A673 (cell line): ENCODE results near the gene CTCF. TPM values are rescaled to one million over a fixed set of nuclear protein-coding genes. Genes with fewer than 3 reads are reported as not detected.

Source experiments
- BruUV-seq: library from RNA; stranded (reverse); fragments of 400-500 nt; replicated peaks from 2 replicates; lab custom pipeline; 2021; lab: Mats Ljungman, UMichigan
- CTCF ChIA-PET: fragments of 300-600 bp; sonication (Branson Sonifier 250); formaldehyde crosslinking; loops from one replicate; lab custom pipeline; 2022; ENCODE audit warnings: antibody characterized with exemption; lab: Charles Lee
- POLR2A ChIA-PET: fragments of 300-600 bp; sonication (Branson Sonifier 250); formaldehyde crosslinking; loops from one replicate; lab custom pipeline; 2022; ENCODE audit warnings: antibody characterized with exemption; ENCODE audit not compliant: low non-redundant PET; lab: Charles Lee
- DNase-seq: peaks from one replicate; pipeline ENCODE4 v3.0.0-alpha.2; 2015; ENCODE audit warnings: low spot score
- H3K27ac ChIP-seq: fragments of 200-600 bp; sonication (generic); 2 replicates; pipeline ENCODE4 v1.5.1; 2016; ENCODE audit warnings: mixed run types, low read depth, mild to moderate bottlenecking, mixed read lengths, antibody characterized with exemption, low read length; ENCODE audit not compliant: poor library complexity, severe bottlenecking
- H3K27me3 ChIP-seq: fragments of 200-600 bp; sonication (generic); replicated peaks from 2 replicates; pipeline ENCODE4 v1.6.1; 2017; ENCODE audit warnings: mixed run types, low read depth, mild to moderate bottlenecking, mixed read lengths, antibody characterized with exemption, low read length; ENCODE audit not compliant: insufficient read depth, poor library complexity
- H3K36me3 ChIP-seq: fragments of 200-600 bp; sonication (generic); 2 replicates; pipeline ENCODE4 v1.6.1; 2016; ENCODE audit warnings: mixed run types, mild to moderate bottlenecking, mixed read lengths, antibody characterized with exemption, low read length; ENCODE audit not compliant: insufficient read depth, poor library complexity, severe bottlenecking
- H3K4me1 ChIP-seq: fragments of 200-600 bp; sonication (generic); 2 replicates; pipeline ENCODE4 v1.6.1; 2017; ENCODE audit warnings: mixed run types, mild to moderate bottlenecking, mixed read lengths, antibody characterized with exemption, low read length; ENCODE audit not compliant: insufficient read depth, poor library complexity, severe bottlenecking
- H3K4me3 ChIP-seq: fragments of 200-600 bp; sonication (generic); 2 replicates; pipeline ENCODE4 v1.5.1; 2016; ENCODE audit warnings: low read depth, mixed run types, mild to moderate bottlenecking, mixed read lengths, low read length; ENCODE audit not compliant: poor library complexity, severe bottlenecking
- H3K9me3 ChIP-seq: fragments of 200-600 bp; sonication (generic); 2 replicates; pipeline ENCODE4 v1.6.1; 2016; ENCODE audit warnings: mixed run types, low read depth, mild to moderate bottlenecking, mixed read lengths, antibody characterized with exemption, low read length; ENCODE audit not compliant: poor library complexity, severe bottlenecking
- CTCF ChIP-seq: fragments of 300-800, 200-600 bp; sonication (generic); conservative IDR thresholded peaks from 2 replicates; pipeline ENCODE4 v1.5.1; 2017; ENCODE audit warnings: low read depth, mild to moderate bottlenecking, antibody characterized with exemption, low read length, moderate library complexity, mixed read lengths
- EZH2 ChIP-seq: fragments of 200-600 bp; sonication (generic); IDR thresholded peaks from 2 replicates; pipeline ENCODE4 v1.6.1; 2017; ENCODE audit warnings: borderline replicate concordance, low read depth, mild to moderate bottlenecking, mixed read lengths, antibody characterized with exemption, low read length; ENCODE audit not compliant: poor library complexity, severe bottlenecking
- intact Hi-C: fragments of 100-400 bp; cut with micrococcal nuclease; formaldehyde crosslinking; loops from one replicate; pipeline ENCODE4 v1.10.0; 2022; ENCODE audit not compliant: unreplicated experiment
- total RNA-seq: library from RNA; stranded (reverse); gene quantifications from 2 replicates; pipeline ENCODE4 v1.2.3, GENCODE V29; 2021

CTCF gene
- total RNA-seq, 1 experiment from 2014 or later = 74.7 TPM

- no peak overlapping the region for H3K27ac ChIP-seq
- DNase-seq = no peak
- H3K4me3 ChIP-seq = no peak overlapping the region
- no peaks in the 10 kb centered on the region for H3K4me1 ChIP-seq
- H3K36me3 ChIP-seq = peaks cover 19% of the 10 kb centered on the region
- intact Hi-C loops = no loop called here
- H3K9me3 ChIP-seq = no peaks in the 10 kb centered on the region
- POLR2A ChIA-PET = no interaction called here
- BruUV-seq = no TSS peak
- TF ChIP-seq EZH2 (no peak), CTCF (no peak)
- CTCF ChIA-PET = interaction anchor here (0.6 kb wide), 1 partner anchor 1197 kb away, joined by 8 read pairs; no protein-coding TSS in a partner anchor
- H3K27me3 ChIP-seq = peaks cover 5% of the 10 kb centered on the region
These were observed 79.7 kb downstream of the CTCF start for GRCh38 chr16:67641779-67642708.

- no peak for DNase-seq
- no peaks in the 10 kb centered on the region for H3K36me3 ChIP-seq
- ChIA-PET CTCF (interaction anchor here (1.3 to 2.7 kb wide), 3 partner anchors 10 to 123 kb away, joined by 4 to 17 read pairs (median 12); no protein-coding TSS in a partner anchor), POLR2A (no interaction called here)
- no TSS peak for BruUV-seq
- TF ChIP-seq EZH2 (no peak), CTCF (no peak)
- H3K9me3 ChIP-seq = no peaks in the 10 kb centered on the region
- intact Hi-C loops = loop anchor here (1.0 kb wide), 1 partner anchor 97 kb away; no protein-coding TSS in a partner anchor
- H3K4me1 ChIP-seq = no peaks in the 10 kb centered on the region
- H3K27ac ChIP-seq = no peak overlapping the region
- peaks cover 24% of the 10 kb centered on the region for H3K27me3 ChIP-seq
- no peak overlapping the region for H3K4me3 ChIP-seq
These were observed 81.7 kb downstream of the CTCF start for GRCh38 chr16:67644038-67644437.

GRCh38 chr16:67645397-67646121, 83.2 kb downstream of the CTCF start:
- H3K27ac ChIP-seq = no peak overlapping the region
- intact Hi-C loops = no loop called here
- ChIA-PET CTCF (interaction anchor here (2.5 to 2.7 kb wide), 2 partner anchors 98 to 124 kb away, joined by 12 to 17 read pairs; no protein-coding TSS in a partner anchor), POLR2A (interaction anchor here (0.7 kb wide), 1 partner anchor 84 kb away, joined by 4 read pairs; no protein-coding TSS in a partner anchor)
- H3K4me1 ChIP-seq = no peaks in the 10 kb centered on the region
- H3K9me3 ChIP-seq = no peaks in the 10 kb centered on the region
- DNase-seq = no peak
- H3K4me3 ChIP-seq = peak overlapping the region; percentile 45
- no TSS peak for BruUV-seq
- no peak for TF ChIP-seq EZH2
- TF ChIP-seq CTCF = no peak
- no peaks in the 10 kb centered on the region for H3K36me3 ChIP-seq
- H3K27me3 ChIP-seq = peaks cover 40% of the 10 kb centered on the region
